LNCaP clone FGC (cell line): ENCODE results near the gene CACNA1G.

Experiments used
- DNase-seq: peaks from one replicate; pipeline ENCODE4 v3.0.0-alpha.2; 2011; ENCODE audit warnings: low read depth
- H3K4me3 ChIP-seq: 2 replicates; pipeline ENCODE4 v1.5.1; 2011; ENCODE audit warnings: mild to moderate bottlenecking, low read depth, low read length, control low read depth
- CTCF ChIP-seq: IDR thresholded peaks from 2 replicates; pipeline ENCODE4 v1.5.1; 2012; ENCODE audit warnings: mild to moderate bottlenecking; ENCODE audit not compliant: control insufficient read depth, insufficient read depth; ENCODE audit errors: extremely low read depth

The CACNA1G gene

GRCh38 chr17:50584749-50585148 lies 24.2 kb downstream of the CACNA1G start:
- TF ChIP-seq CTCF, result no peak
- DNase-seq, result no peak
- no peak overlapping the region for H3K4me3 ChIP-seq

- no peak for TF ChIP-seq CTCF
- no peak overlapping the region for H3K4me3 ChIP-seq
- DNase-seq, result no peak
These were observed 24.8 kb downstream of the CACNA1G start for GRCh38 chr17:50585346-50585745.

GRCh38 chr17:50585891-50586290 lies 25.4 kb downstream of the CACNA1G start:
- DNase-seq, result no peak
- no peak overlapping the region for H3K4me3 ChIP-seq
- no peak for TF ChIP-seq CTCF

- H3K4me3 ChIP-seq, result no peak overlapping the region
- DNase-seq, result no peak
- no peak for TF ChIP-seq CTCF
These were observed 26.1 kb downstream of the CACNA1G start for GRCh38 chr17:50586421-50587247.

GRCh38 chr17:50587571-50587970 lies 27.1 kb downstream of the CACNA1G start:
- no peak for TF ChIP-seq CTCF
- no peak for DNase-seq
- H3K4me3 ChIP-seq, result no peak overlapping the region

- no peak for DNase-seq
- TF ChIP-seq CTCF, result no peak
- no peak overlapping the region for H3K4me3 ChIP-seq
These were observed 28.0 kb downstream of the CACNA1G start for GRCh38 chr17:50588391-50589049.
